HG03196 (cell line): ENCODE results near the gene GRB10.
"Not testable (repeated sequence)": the region's sequence is repeated elsewhere in the genome, so short reads cannot be mapped to it uniquely, and the experiment has no call there.

Source experiments
- ATAC-seq: cut with Tn5 transposase; IDR thresholded peaks from one replicate; pipeline ENCODE4 v1.9.1; 2021; ENCODE audit not compliant: unreplicated experiment

GRB10 gene

GRCh38 chr7:50558294-50559053 is 224.2 kb downstream of the GRB10 start:
- no peak for ATAC-seq

GRCh38 chr7:50557099-50557498 is 225.6 kb downstream of the GRB10 start:
- no peak for ATAC-seq

GRCh38 chr7:50556247-50556991 is 226.3 kb downstream of the GRB10 start:
- no peak for ATAC-seq

- no peak for ATAC-seq
These were observed 227.0 kb downstream of the GRB10 start for GRCh38 chr7:50555594-50556140.

GRCh38 chr7:50554431-50555322 is 228.0 kb downstream of the GRB10 start:
- ATAC-seq, result no peak

DNA sequence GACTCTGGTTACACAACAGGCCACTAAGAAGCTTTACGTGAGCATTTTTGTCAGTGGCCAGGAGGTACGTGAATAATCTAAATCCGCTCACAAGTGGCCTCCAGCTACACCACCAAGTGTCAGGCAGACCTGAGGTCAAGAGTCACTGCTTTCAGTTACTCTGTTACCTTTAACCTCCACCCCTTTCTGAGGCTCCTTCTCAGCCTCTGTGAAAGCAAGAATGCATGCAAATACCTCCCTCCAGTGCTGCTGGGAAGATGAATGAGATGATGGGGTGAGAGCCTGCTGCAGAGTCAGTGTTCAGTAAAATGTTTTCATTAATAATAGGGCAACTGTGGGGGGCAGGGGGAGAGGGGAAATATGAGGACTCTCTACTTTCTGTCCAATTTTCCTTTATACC is 228.7 kb downstream of the GRB10 start:
- ATAC-seq, result no peak

GRCh38 chr7:50552921-50553320 is 229.8 kb downstream of the GRB10 start:
- ATAC-seq, result no peak

DNA sequence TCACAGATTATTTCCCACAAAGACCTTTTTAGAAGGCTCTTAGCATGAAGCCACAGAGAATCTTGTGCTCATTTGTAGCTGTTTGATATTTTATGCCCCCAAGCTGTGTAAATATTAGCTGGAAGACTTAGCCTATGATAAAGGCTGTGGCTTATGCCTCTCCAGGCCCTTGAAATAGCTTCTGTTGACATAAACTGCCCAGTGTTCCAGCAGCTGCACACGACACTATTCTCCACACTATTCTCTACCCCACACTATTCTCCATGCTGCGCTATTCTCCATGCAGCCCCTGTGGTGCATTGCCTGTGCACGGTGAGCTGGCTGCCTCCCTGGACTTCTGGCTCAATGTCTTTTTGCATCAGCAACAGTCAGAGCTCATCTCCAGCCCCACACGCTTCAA is 230.6 kb downstream of the GRB10 start:
- ATAC-seq, result no peak

DNA sequence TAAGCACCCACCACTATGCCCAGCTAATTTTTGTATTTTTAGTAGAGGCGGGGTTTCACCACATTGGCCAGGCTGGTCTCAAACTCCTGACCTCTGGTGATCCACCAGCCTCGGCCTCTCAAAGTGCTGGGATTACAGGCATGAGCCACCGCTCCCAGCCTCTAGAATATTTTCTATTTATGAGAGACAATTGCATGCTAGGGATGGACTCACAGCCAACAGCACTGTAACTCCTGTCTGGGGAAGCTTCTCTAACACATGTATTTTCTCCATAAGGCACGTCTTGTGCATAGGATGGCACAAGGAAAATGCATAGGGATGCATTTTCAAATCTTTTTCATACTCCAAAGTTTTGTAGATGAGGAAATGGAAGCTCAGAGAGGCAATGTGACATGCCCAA is 237.1 kb downstream of the GRB10 start:
- ATAC-seq, result not testable (repeated sequence)

DNA sequence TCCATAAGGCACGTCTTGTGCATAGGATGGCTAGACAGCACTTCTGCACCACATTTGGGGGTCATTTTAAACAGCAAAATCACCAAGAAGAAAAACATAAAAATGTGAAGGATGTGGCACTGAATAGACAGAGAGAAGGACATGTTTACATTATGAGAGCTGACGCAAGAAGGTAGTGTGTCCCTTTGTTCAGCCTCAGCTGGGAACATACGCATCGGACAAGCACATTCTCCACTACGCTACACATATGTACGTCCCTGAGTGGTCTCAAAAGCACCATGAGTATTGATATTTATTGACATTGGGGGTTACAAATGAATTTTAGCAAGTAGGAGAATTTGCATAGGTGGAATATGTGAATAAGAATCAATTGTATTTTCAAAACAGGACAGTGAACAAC is 237.7 kb downstream of the GRB10 start:
- no peak for ATAC-seq

DNA sequence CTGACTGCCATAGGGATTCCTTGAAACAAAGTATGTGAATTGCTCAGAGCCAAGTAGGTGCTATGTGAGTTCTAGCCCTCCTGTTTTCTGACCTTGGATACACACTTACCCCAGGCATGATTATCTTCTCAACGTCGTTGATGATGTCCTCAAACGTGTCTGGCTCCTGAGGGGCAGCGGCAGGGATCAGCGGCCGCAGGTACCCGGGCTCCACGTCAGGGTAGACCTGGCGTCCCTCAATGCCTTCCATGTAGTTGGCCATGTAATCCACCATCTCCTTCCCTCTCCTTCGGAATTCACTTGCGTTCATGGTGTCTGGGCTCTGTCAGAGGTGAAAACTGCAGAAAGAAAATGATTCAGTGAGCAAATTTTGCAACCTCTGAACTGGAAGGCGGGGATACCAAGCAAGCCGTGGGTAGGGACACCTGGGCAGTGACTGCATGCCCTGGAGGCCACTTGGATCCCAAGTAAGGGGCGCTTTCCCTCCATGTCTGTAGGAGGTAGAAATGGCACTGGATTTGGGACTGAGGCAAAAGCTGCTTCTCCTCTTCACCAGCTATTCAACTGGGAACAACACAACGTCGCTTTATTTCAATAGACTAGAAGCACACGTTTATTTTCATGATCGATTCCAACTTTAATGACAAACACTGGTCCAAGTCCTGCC is 238.8 kb downstream of the GRB10 start:
- ATAC-seq, result no peak

- ATAC-seq, result no peak
These were observed 240.6 kb downstream of the GRB10 start for GRCh38 chr7:50542132-50542531.

GRCh38 chr7:50540785-50541579 is 241.7 kb downstream of the GRB10 start:
- no peak for ATAC-seq
